ENCODE results near the gene ZNF277. TPM values are rescaled to one million over a fixed set of nuclear protein-coding genes. Genes with fewer than 3 reads are reported as not detected.

The ZNF277 gene
- total RNA-seq, 1 experiment from 2014 or later = 13.1 TPM

DNA sequence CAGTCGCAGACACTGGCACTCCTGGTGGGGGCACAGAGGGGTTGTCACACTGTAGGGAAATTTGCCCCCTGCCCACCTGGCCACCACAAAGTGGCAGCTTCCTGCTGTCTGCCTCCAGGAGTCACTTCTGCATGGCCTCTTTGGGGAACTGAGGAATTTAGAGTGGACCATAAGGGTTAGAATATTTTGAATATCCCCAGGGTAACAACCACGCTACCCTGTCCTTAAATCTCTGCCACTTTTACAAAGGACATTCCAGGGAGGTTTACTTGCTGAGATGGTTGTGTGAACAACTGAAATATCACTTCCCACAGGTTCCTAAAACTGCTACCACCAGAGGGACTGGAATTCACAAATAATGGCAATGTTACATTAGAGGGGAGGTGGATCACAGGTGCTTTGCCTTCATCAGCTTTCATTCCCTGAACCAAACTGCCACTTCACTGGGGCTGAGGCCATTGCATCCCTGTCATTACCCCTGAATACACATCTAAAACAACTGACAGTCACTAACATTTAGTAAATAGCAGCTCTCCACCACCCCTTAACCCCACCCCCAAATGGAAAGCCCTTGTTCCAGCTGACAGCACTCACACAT lies 155.7 kb downstream of the ZNF277 start:
- peaks cover 17 to 19% of the 10 kb centered on the region in 2 experiments for H3K4me1 Mint-ChIP-seq
- Histone ChIP-seq H2AFZ (ENCODE audit: low read length) (no peak overlapping the region), H3K18ac (ENCODE audit: insufficient read length, low read depth, low read length) (no peak overlapping the region), H2BK15ac (ENCODE audit: low read depth, low read length) (no peak overlapping the region), H3K4ac (ENCODE audit: low read depth, low read length) (no peak overlapping the region), H3K79me2 (ENCODE audit: insufficient read depth, low read length) (no peaks in the 10 kb centered on the region), H4K91ac (ENCODE audit: insufficient read length, low read depth, low read length) (no peak overlapping the region), H3K14ac (ENCODE audit: insufficient read depth, low read length) (no peak overlapping the region; the same call in 1 of the 2 replicates), H3K4me1 (ENCODE audit: insufficient read depth, low read length) (no peaks in the 10 kb centered on the region), H2AK5ac (ENCODE audit: insufficient read length, low read length) (no peak overlapping the region), H4K5ac (ENCODE audit: insufficient read length, low read depth, low read length) (no peak overlapping the region), H2BK20ac (ENCODE audit: low read depth, low read length, poor library complexity, severe bottlenecking) (no peak overlapping the region), H3K23me2 (ENCODE audit: insufficient read length, low read depth, low read length, poor library complexity, severe bottlenecking) (no peaks in the 10 kb centered on the region), H3K23ac (ENCODE audit: insufficient read length, low read depth, low read length) (no peak overlapping the region), H2BK5ac (ENCODE audit: insufficient read length, low read length) (no peak overlapping the region), H3K4me2 (ENCODE audit: insufficient read depth, insufficient read length, low read length) (no peak overlapping the region), H3K9ac (ENCODE audit: extremely low read depth, insufficient read length, low read length) (no peak overlapping the region), H3K56ac (ENCODE audit: insufficient read length, low read depth, low read length) (no peak overlapping the region), H3K27me3 (ENCODE audit: insufficient read depth, low read length) (no peaks in the 10 kb centered on the region), H4K8ac (replicated peaks; ENCODE audit: insufficient read length, low read depth, low read length) (no peak overlapping the region), H2BK120ac (ENCODE audit: low read depth, low read length, poor library complexity, severe bottlenecking) (no peak overlapping the region), H4K20me1 (ENCODE audit: control insufficient read depth, insufficient read depth, insufficient read length) (no peaks in the 10 kb centered on the region), H2BK12ac (ENCODE audit: insufficient read length, low read depth, low read length) (no peak overlapping the region), H3K9me3 (ENCODE audit: control insufficient read depth, low read depth, low read length) (no peaks in the 10 kb centered on the region), H3K27ac (ENCODE audit: insufficient read length, low read depth, low read length) (no peak overlapping the region), H3K79me1 (ENCODE audit: insufficient read depth, low read depth, low read length, poor library complexity, severe bottlenecking) (no peaks in the 10 kb centered on the region), H3T11ph (ENCODE audit: low read length) (no peak overlapping the region)
- no peak for DNase-seq
- TF ChIP-seq, protein P1, sequence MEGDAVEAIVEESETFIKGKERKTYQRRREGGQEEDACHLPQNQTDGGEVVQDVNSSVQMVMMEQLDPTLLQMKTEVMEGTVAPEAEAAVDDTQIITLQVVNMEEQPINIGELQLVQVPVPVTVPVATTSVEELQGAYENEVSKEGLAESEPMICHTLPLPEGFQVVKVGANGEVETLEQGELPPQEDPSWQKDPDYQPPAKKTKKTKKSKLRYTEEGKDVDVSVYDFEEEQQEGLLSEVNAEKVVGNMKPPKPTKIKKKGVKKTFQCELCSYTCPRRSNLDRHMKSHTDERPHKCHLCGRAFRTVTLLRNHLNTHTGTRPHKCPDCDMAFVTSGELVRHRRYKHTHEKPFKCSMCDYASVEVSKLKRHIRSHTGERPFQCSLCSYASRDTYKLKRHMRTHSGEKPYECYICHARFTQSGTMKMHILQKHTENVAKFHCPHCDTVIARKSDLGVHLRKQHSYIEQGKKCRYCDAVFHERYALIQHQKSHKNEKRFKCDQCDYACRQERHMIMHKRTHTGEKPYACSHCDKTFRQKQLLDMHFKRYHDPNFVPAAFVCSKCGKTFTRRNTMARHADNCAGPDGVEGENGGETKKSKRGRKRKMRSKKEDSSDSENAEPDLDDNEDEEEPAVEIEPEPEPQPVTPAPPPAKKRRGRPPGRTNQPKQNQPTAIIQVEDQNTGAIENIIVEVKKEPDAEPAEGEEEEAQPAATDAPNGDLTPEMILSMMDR (conservative IDR thresholded peaks at IDR 0.05) = peak; percentile 32; the same call in 2 of the 3 replicates
- H3K9me3 Mint-ChIP-seq = peaks cover 0 to 2% of the 10 kb centered on the region in 2 experiments; a peak in 1 of 5 replicates
- no CpG with 5 or more reads among the region's 2 CpGs for WGBS (ENCODE audit: extremely low coverage, insufficient read length, low lambda C conversion rate)
- no peaks in the 10 kb centered on the region for H3K27me3 Mint-ChIP-seq (ENCODE audit: low read depth)
- H3K4me3 Mint-ChIP-seq = no peak overlapping the region
- no peaks in the 10 kb centered on the region; a peak in 1 of 7 replicates for H3K36me3 Mint-ChIP-seq (ENCODE audit: insufficient read depth in 1 of 3, low read depth in 3 of 3)
- peak overlapping the region in 1 of 3 experiments; percentile 52; a peak in 1 of 7 replicates for H3K27ac Mint-ChIP-seq

All from H9 (cell line).